ENCODE measurements around the gene CTSL. TPM values are rescaled to one million over a fixed set of nuclear protein-coding genes. Genes with fewer than 3 reads are reported as not detected.
A peak's percentile ranks its signal among the peaks of the same experiment; 100 is the strongest.

The CTSL gene
- total RNA-seq, 4 donors from 2014 or later: 160 to 932 (median 321) TPM

DNA sequence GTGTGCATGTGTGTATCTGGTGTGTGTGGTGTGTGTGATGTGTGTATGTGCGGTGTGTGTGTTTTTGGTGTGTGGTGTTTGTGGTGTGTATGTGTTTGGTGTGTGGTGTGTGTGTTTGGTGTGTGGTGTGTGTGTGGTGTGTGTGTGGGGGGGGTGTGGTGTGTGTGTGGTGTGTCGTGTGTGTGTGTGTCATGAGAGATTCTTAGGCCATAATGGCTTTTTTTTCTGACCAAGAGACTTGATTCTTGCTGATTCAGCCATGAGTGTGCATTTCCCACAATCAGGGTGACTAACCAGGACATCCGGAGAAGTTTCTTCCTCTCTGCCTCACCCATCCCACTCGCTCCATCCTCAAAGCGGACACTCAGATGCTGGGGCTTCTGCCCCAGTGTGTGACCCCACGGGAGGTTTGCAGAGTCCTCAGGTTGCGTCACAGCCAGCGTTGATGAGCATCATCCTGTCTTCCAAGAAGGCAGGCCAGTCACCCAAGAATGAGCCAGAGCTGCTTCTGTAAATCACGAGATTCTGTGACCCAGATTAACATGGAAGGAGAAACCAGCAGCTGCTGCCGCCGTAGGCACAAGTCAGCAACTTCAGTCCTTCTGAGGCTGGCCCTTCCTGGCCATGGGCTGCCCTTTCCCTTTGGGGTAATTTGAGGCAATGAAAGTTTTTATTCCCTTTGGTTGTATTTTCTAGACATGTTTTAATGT, 12.5 kb upstream of the CTSL start:
- TF ChIP-seq, protein P1, sequence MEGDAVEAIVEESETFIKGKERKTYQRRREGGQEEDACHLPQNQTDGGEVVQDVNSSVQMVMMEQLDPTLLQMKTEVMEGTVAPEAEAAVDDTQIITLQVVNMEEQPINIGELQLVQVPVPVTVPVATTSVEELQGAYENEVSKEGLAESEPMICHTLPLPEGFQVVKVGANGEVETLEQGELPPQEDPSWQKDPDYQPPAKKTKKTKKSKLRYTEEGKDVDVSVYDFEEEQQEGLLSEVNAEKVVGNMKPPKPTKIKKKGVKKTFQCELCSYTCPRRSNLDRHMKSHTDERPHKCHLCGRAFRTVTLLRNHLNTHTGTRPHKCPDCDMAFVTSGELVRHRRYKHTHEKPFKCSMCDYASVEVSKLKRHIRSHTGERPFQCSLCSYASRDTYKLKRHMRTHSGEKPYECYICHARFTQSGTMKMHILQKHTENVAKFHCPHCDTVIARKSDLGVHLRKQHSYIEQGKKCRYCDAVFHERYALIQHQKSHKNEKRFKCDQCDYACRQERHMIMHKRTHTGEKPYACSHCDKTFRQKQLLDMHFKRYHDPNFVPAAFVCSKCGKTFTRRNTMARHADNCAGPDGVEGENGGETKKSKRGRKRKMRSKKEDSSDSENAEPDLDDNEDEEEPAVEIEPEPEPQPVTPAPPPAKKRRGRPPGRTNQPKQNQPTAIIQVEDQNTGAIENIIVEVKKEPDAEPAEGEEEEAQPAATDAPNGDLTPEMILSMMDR (IDR thresholded peaks at IDR 0.05): no peak
- ATAC-seq (ENCODE audit: low FRiP score): peak; percentile 89
- peak; percentile 75 for DNase-seq (ENCODE audit: low spot score)

DNA sequence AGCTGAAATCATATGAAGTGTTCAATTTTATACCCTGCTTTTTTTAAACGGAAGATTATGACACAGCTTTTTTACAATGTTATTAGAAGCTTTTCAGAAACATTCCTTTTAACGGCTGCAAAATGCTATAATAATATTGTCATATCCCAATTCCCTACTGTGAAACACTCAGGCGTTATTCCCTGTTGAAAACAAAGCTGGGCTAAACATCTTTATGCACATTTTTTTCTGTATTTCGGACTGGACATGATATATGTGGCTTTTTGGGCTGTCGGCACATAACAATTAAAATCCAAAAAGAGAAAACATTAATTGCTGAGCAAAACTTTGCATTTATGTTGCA, 12.0 kb upstream of the CTSL start:
- TF ChIP-seq, protein P1 (IDR thresholded peaks at IDR 0.05): no peak
- ATAC-seq (ENCODE audit: low FRiP score) (no peak), DNase-seq (ENCODE audit: low spot score) (no peak)

DNA sequence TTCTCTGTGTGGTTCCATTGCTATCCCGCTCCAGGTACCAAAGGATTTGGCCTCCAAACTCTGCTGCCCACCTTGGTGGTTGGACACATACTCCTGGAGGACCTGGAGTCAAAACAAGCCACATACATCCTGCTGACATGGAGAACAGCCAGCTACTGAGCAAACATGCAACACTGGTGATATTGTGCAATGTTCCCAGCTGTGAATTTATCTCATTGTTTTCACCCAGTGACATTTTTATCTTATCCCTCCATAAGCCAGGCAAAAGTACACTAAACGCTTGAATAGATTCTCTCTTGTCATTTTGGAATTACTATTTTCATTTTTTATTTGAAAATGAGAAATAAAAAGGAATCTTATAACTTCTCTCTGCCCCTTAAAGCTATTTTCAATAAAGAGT, 11.1 kb upstream of the CTSL start:
- DNase-seq (ENCODE audit: low spot score): no peak
- ATAC-seq (ENCODE audit: low FRiP score): no peak
- TF ChIP-seq, protein P1 (IDR thresholded peaks at IDR 0.05): no peak

- ATAC-seq (ENCODE audit: low FRiP score): no peak
- TF ChIP-seq, protein P1 (IDR thresholded peaks at IDR 0.05): no peak
- DNase-seq (ENCODE audit: low spot score): no peak
These were observed 9.8 kb upstream of the CTSL start for GRCh38 chr9:87716141-87716540.

GRCh38 chr9:87717456-87717855, 8.5 kb upstream of the CTSL start:
- ATAC-seq (ENCODE audit: low FRiP score) (no peak), DNase-seq (ENCODE audit: low spot score) (no peak)
- TF ChIP-seq, protein P1 (IDR thresholded peaks at IDR 0.05): no peak

DNA sequence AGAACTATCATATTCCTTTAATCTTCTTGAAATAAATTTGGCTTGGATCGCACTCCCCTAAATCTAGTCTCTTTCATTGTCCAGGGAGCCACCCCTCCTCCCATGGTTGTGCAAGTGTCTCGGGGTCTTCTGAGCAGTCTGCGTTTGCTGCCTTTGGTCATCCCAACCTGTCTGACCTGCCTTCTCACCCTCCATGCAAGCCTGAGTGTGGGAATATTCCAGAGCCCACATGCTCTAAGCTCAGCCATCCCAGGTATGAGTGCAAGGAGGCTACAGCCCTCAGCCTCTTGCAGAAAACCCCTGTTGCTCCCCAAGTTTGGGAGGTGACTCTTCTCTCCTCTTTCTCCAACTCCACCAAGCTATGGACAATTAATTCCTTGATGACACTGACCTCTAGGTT, 7.7 kb upstream of the CTSL start:
- ATAC-seq (ENCODE audit: low FRiP score): no peak

More for the DNA sequence above, 7.7 kb upstream of the CTSL start:
- TF ChIP-seq, protein P1 (IDR thresholded peaks at IDR 0.05): no peak
- no peak for DNase-seq (ENCODE audit: low spot score)
